Nephron progenitor cell (in vitro differentiated cells): ENCODE results near the gene NOL9.
"Not testable (repeated sequence)": the region's sequence is repeated elsewhere in the genome, so short reads cannot be mapped to it uniquely, and the experiment has no call there.

Experiments
- DNase-seq: peaks from one replicate; pipeline ENCODE4 v3.0.0; 2021
- H3K27ac Mint-ChIP-seq: 2 replicates; pipeline ENCODE4 v1.8.0; 2021; ENCODE audit warnings: mild to moderate bottlenecking, moderate library complexity, mixed read lengths
- H3K27me3 Mint-ChIP-seq: 2 replicates; pipeline ENCODE4 v1.8.0; 2021; ENCODE audit warnings: mild to moderate bottlenecking, low read depth, mixed read lengths; ENCODE audit not compliant: poor library complexity
- H3K36me3 Mint-ChIP-seq: 2 replicates; pipeline ENCODE4 v1.8.0; 2021; ENCODE audit warnings: low read depth, mixed read lengths
- H3K4me1 Mint-ChIP-seq: 2 replicates; pipeline ENCODE4 v1.8.0; 2021; ENCODE audit warnings: mixed read lengths
- H3K4me3 Mint-ChIP-seq: 2 replicates; pipeline ENCODE4 v1.8.0; 2021; ENCODE audit warnings: mild to moderate bottlenecking, moderate library complexity, mixed read lengths
- H3K9me3 Mint-ChIP-seq: 2 replicates; pipeline ENCODE4 v1.8.0; 2021; ENCODE audit warnings: mild to moderate bottlenecking, moderate library complexity, mixed read lengths
- TF ChIP-seq, protein P1 (sequence below): fragments of 200-600 bp; sonication (generic); IDR thresholded peaks from 2 replicates; pipeline ENCODE4 v1.5.0; 2021; ENCODE audit warnings: antibody characterized with exemption

Gene NOL9

DNA sequence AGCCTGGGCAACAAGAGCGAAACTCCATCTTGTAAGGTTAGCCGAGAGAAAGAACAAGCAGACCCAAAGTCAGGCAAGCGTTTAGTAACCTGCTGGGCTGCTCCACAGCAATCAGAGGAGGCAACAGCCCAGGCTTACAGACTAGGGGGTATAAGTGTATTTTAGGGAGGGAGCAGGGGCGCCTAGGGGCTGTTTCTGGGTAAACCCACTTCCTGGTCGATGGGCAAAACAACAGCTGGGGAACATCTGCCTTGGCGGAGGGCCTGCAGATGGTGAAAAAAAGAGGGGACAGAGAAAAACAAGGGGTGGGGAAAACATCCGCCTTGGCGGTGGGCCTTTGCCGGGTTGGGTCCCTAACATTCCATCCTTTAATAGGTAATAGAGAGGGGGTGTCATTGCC is 6.0 kb upstream of the NOL9 start:
- no peaks in the 10 kb centered on the region for H3K36me3 Mint-ChIP-seq
- no peak overlapping the region for H3K4me3 Mint-ChIP-seq
- TF ChIP-seq, protein P1, sequence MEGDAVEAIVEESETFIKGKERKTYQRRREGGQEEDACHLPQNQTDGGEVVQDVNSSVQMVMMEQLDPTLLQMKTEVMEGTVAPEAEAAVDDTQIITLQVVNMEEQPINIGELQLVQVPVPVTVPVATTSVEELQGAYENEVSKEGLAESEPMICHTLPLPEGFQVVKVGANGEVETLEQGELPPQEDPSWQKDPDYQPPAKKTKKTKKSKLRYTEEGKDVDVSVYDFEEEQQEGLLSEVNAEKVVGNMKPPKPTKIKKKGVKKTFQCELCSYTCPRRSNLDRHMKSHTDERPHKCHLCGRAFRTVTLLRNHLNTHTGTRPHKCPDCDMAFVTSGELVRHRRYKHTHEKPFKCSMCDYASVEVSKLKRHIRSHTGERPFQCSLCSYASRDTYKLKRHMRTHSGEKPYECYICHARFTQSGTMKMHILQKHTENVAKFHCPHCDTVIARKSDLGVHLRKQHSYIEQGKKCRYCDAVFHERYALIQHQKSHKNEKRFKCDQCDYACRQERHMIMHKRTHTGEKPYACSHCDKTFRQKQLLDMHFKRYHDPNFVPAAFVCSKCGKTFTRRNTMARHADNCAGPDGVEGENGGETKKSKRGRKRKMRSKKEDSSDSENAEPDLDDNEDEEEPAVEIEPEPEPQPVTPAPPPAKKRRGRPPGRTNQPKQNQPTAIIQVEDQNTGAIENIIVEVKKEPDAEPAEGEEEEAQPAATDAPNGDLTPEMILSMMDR, result no peak
- no peak for DNase-seq
- peaks cover 6% of the 10 kb centered on the region for H3K27me3 Mint-ChIP-seq
- no peak overlapping the region for H3K27ac Mint-ChIP-seq
- H3K4me1 Mint-ChIP-seq, result no peaks in the 10 kb centered on the region
- H3K9me3 Mint-ChIP-seq, result peaks cover 11% of the 10 kb centered on the region

DNA sequence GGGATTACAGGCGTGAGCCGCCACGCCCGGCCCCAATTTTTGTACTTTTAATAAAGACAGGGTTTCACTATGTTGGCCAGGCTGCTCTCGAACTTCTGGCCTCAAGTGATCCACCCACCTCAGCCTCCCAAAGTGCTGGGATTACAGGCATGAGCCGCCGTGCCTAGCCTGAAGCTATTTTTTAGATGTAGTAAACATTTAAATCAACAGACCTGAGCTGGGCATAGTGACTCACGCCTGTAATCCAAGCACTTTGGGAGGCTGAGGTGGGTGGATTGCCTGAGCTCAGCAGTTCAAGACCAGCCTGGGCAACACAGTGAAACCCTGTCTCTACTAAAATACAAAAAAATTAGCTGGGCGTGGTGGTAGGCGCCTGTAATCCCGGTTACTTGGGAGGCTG is 4.8 kb upstream of the NOL9 start:
- H3K27me3 Mint-ChIP-seq, H3K36me3 Mint-ChIP-seq, DNase-seq, H3K4me3 Mint-ChIP-seq, H3K4me1 Mint-ChIP-seq, H3K27ac Mint-ChIP-seq: not testable (repeated sequence)
- H3K9me3 Mint-ChIP-seq, result peaks cover 11% of the 10 kb centered on the region

DNA sequence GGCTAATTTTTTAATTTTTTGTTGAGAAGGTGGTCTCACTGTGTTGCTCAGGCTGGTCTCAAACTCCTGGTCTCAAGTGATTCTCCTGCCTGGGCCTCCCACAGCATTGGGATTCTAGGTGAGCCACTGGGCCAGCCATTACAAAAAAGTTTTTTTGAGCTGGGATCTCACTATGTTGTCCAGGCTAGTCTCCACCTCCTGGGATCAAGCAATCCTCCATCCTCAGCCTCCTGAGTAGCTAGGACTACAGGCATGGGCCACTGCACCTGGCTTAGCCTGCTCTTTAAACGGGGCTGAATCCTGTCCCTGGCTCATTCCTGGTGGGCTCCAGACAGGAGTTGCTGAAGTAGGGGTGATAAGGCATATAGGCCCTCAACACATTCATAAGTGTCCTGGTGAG is 3.3 kb upstream of the NOL9 start:
- no peak for DNase-seq
- peaks cover 11% of the 10 kb centered on the region for H3K9me3 Mint-ChIP-seq
- H3K4me1 Mint-ChIP-seq, result peaks cover 14% of the 10 kb centered on the region
- H3K36me3 Mint-ChIP-seq, result no peaks in the 10 kb centered on the region
- no peak overlapping the region for H3K27ac Mint-ChIP-seq
- H3K4me3 Mint-ChIP-seq, result no peak overlapping the region
- peaks cover 6% of the 10 kb centered on the region for H3K27me3 Mint-ChIP-seq
- TF ChIP-seq, protein P1, result no peak

DNA sequence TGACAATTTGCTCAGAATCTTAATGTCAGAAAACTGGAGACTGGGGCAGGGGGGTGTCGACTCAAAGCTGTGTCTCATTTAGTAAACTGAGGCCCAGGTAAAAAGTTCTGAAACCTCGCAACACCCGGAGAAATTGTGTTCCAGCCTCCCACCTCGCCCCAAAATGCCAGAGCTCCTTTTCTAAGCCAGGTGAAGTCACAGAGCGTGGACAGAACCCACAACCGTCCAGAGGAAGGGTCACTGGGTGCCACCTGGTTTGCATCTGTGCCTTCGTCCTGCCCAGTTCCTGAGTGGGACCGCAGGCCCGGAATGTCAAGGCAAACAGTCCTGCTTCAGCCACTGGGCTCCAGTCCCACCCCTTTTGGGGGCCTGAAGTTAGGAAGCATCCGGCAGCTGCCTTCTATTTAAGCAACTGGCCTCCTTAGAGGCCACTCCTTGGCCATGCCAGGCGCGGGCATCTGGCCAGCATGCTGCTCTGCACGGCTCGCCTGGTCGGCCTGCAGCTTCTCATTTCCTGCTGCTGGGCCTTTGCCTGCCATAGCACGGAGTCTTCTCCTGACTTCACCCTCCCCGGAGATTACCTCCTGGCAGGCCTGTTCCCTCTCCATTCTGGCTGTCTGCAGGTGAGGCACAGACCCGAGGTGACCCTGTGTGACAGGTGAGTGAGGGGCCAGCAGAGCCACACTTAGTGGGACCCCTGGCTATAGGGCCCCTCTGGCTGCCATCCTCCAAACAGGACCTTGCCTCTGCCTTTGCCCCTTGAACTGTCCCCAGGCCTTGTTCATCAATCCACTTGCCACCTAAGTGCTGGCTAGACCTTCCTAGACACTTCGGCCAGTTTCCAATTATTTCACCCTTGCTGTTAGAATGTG is 830 bp upstream of the NOL9 start, which contains the start of gene TAS1R1:
Gene TAS1R1 (plus strand): TSS at position 401 of the 872 bp plus-strand sequence. CDS start 67 bp downstream, at position 468.
- TF ChIP-seq, protein P1, result no peak
- Mint-ChIP-seq H3K27me3 (peaks cover 4% of the 10 kb centered on the region), H3K27ac (no peak within 1 kb of the TSS), H3K4me3 (peak within 1 kb of the TSS; percentile 67), H3K4me1 (peaks cover 15% of the 10 kb centered on the region), H3K9me3 (no peaks in the 10 kb centered on the region), H3K36me3 (peaks cover 4% of the 10 kb centered on the region)
- DNase-seq, result no peak

DNA sequence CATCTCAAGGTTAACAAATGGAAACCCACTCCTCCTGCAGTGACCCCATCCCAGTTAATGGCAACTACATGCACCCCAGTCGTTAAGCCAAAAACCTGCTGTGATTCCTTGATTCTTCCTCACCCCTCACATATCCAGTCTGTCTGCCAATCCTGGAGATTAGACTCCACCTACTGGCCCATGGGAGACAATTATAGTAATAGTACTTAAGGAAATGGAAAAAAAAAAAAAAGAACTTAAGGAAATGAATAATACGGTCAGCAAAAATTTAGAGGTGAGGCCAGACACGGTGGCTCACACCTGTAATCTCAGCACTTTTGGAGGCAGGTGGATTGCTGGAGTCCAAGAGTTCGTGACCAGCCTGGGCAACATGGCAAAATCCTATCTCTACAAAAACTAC is 7.0 kb downstream of the NOL9 start:
- no peak for DNase-seq
- Mint-ChIP-seq H3K27ac (peak overlapping the region; percentile 78), H3K36me3 (peaks cover 54% of the 10 kb centered on the region), H3K27me3 (no peaks in the 10 kb centered on the region), H3K4me1 (no peaks in the 10 kb centered on the region), H3K9me3 (no peaks in the 10 kb centered on the region), H3K4me3 (no peak overlapping the region)
- TF ChIP-seq, protein P1, result no peak

DNA sequence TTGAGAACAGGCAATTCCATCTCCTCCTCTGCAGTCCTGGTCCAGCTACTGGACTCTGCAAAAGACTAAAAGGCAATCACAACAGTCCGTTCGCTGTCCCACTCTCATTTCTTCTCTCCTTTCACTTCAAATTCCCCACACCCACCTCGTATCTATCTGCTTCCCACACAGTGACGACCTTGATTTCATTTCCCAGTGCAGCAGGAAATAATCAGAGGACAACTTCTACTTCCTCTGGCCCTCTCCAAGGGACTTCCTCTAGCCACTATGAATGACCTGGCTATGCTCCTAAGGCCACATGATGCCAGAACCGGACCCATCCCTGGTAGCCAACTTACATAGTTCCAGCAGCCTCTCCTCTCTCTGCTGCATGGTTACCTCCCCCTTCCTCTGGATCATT is 8.0 kb downstream of the NOL9 start:
- DNase-seq, result no peak
- Mint-ChIP-seq H3K36me3 (peaks cover 63% of the 10 kb centered on the region), H3K9me3 (no peaks in the 10 kb centered on the region), H3K27me3 (no peaks in the 10 kb centered on the region), H3K4me3 (no peak overlapping the region), H3K27ac (peak overlapping the region; percentile 16), H3K4me1 (no peaks in the 10 kb centered on the region)
- TF ChIP-seq, protein P1, result no peak
